Tibial nerve (tissue), 4 donors: Measurements from ENCODE around the gene ATP11A. TPM values are rescaled to one million over a fixed set of nuclear protein-coding genes. Genes with fewer than 3 reads are reported as not detected.

ENCODE experiments used
- DNase-seq, 2 donors: peaks; one replicate each; pipeline ENCODE4 v3.0.0-alpha.2; 2019; ENCODE audit warnings: low spot score in 2 of 2
- H3K27ac ChIP-seq, 4 donors: fragments of 200-600 bp; sonication (generic) in 3 of 4; one replicate each; pipeline ENCODE4 v1.5.1; 2017 to 2019; ENCODE audit warnings: mild to moderate bottlenecking in 1 of 4
- H3K27me3 ChIP-seq, 2 donors: fragments of 200-600 bp; sonication (generic) in 1 of 2; one replicate each; pipeline versions ENCODE4 v1.5.1 to v1.6.0; 2017 to 2019
- H3K36me3 ChIP-seq, 3 donors: fragments of 200-600 bp; sonication (generic); one replicate each; pipeline ENCODE4 v1.5.1; 2018 to 2019
- H3K4me1 ChIP-seq, 4 donors: fragments of 200-600 bp; sonication (generic) in 3 of 4; one replicate each; pipeline ENCODE4 v1.5.1; 2017 to 2019
- H3K4me3 ChIP-seq, 4 donors: fragments of 200-600 bp; sonication (generic) in 3 of 4; one replicate each; pipeline ENCODE4 v1.5.1; 2017 to 2019; ENCODE audit warnings: mild to moderate bottlenecking in 1 of 4, moderate library complexity in 1 of 4
- H3K9me3 ChIP-seq, 4 donors: fragments of 200-600 bp; sonication (generic) in 3 of 4; one replicate each; pipeline ENCODE4 v1.5.1; 2017 to 2019
- EP300 ChIP-seq, 2 donors: sonication (generic); formaldehyde crosslinking; IDR thresholded peaks; one replicate each; pipeline ENCODE4 v1.6.1; 2017; ENCODE audit warnings: antibody characterized with exemption in 2 of 2, mild to moderate bottlenecking in 1 of 2
- POLR2A ChIP-seq, 2 donors: fragments of 450-650 bp; IDR thresholded peaks; one replicate each; pipeline ENCODE4 v1.6.1; 2017; ENCODE audit warnings: antibody characterized with exemption in 2 of 2, mild to moderate bottlenecking in 2 of 2, moderate library complexity in 2 of 2
- WGBS, 2 donors: methylation state at CpG; one replicate each; pipeline ENCODE4 v1.1.5; 2018; 5-methylcytosine and 5-hydroxymethylcytosine counted together
- total RNA-seq, 4 donors: library from RNA; depleted of rRNA; stranded (reverse); fragments of >200 nt; gene quantifications; one replicate each; pipeline ENCODE4 v1.1.0, GENCODE V29; 2016
- TF ChIP-seq, protein P1 (sequence below), 5 experiments: fragments of 200-600 bp in 3 of 5; fragments of 450-650 bp in 2 of 5; sonication (generic) in 3 of 5; IDR thresholded peaks; one replicate each; pipeline ENCODE4 v1.5.1; 2016 to 2019; ENCODE audit warnings: antibody characterized with exemption in 5 of 5, mild to moderate bottlenecking in 3 of 5, moderate library complexity in 2 of 5

The ATP11A gene
- total RNA-seq, 4 donors from 2014 or later = 24.7 to 61.5 (median 35.0) TPM

DNA sequence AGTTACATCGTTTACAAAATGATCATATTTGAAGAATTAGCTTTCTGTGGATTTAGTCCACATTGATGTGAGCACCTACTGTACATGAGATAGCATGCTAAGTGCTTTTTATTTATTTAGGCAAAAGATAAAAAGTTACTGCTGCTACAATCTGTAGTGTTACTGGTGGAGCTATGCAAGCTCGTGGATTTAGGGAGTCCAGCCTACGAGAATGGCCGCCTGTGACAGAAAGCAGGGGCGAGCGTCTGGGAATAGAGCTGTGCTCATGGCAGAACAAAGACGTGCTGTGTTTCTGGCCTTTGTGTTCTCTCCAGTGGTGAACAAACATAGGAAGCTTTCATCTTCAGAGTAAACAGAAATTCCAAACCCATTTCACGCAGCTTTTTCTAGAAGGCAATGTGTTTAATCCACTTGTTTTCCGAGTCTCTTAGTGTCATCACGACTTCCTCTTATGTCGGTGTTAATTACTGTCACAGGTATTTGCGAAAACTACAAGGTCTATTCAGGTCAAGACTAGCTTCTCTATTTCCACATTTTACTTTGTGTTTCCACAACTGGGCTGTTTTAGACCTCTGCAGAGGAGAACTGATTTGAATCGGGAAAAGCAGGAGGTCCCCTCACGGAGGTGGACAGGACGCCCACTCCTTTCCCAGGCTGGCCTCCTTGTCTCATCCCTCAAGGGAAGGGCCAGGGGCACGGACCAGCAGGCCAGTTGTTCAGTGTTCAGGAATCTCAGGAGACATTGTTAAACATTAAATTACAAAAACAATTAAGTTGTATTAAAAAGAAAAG, 67.3 kb downstream of the ATP11A start:
- 46 to 48% methylated on average over 16 of the region's 16 CpGs for WGBS, 2 donors
- peaks cover 0 to 54% (median 11%) of the 10 kb centered on the region in 4 donors for H3K4me1 ChIP-seq

DNA sequence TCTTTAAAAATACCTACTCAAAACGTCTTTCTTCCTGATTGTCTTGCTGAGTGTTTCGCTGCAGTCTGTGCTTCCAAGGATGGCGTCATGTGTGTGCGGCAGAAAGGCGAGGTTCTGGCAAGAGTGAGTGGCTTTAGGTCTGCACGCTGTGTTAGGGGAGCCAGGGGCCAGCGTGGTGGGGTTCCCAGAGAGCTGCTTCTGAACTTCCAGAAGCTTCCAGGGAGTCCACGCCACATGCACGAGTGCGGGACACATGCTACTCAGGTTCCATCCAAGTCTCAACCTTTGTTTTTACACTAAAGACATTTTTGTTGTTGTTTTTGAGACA, 67.9 kb downstream of the ATP11A start:
- Histone ChIP-seq H3K4me3 (no peak overlapping the region), H3K4me1 (peaks cover 0 to 48% (median 11%) of the 10 kb centered on the region in 4 donors), H3K36me3 (no peaks in the 10 kb centered on the region), H3K9me3 (no peaks in the 10 kb centered on the region), H3K27me3 (no peaks in the 10 kb centered on the region), H3K27ac (peak overlapping the region in 2 of 4 donors; percentile 66 to 73)
- no peak for DNase-seq
- 61% methylated on average over 10 of the region's 10 CpGs for WGBS, 2 donors
- TF ChIP-seq POLR2A (IDR thresholded peaks at IDR 0.05) = no peak
- TF ChIP-seq, protein P1, sequence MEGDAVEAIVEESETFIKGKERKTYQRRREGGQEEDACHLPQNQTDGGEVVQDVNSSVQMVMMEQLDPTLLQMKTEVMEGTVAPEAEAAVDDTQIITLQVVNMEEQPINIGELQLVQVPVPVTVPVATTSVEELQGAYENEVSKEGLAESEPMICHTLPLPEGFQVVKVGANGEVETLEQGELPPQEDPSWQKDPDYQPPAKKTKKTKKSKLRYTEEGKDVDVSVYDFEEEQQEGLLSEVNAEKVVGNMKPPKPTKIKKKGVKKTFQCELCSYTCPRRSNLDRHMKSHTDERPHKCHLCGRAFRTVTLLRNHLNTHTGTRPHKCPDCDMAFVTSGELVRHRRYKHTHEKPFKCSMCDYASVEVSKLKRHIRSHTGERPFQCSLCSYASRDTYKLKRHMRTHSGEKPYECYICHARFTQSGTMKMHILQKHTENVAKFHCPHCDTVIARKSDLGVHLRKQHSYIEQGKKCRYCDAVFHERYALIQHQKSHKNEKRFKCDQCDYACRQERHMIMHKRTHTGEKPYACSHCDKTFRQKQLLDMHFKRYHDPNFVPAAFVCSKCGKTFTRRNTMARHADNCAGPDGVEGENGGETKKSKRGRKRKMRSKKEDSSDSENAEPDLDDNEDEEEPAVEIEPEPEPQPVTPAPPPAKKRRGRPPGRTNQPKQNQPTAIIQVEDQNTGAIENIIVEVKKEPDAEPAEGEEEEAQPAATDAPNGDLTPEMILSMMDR (IDR thresholded peaks at IDR 0.05) = no peak
- no peak for TF ChIP-seq EP300 (IDR thresholded peaks at IDR 0.05)

More for the DNA sequence above, 67.3 kb downstream of the ATP11A start:
- H3K9me3 ChIP-seq = no peaks in the 10 kb centered on the region
- no peaks in the 10 kb centered on the region for H3K27me3 ChIP-seq
- no peak for DNase-seq
- H3K36me3 ChIP-seq = no peaks in the 10 kb centered on the region
- H3K27ac ChIP-seq = peak overlapping the region in 2 of 4 donors; percentile 66 to 73
- peak in 1 of 2 donors; percentile 66 for TF ChIP-seq EP300 (IDR thresholded peaks at IDR 0.05)
- no peak for TF ChIP-seq POLR2A (IDR thresholded peaks at IDR 0.05)
- no peak overlapping the region for H3K4me3 ChIP-seq

DNA sequence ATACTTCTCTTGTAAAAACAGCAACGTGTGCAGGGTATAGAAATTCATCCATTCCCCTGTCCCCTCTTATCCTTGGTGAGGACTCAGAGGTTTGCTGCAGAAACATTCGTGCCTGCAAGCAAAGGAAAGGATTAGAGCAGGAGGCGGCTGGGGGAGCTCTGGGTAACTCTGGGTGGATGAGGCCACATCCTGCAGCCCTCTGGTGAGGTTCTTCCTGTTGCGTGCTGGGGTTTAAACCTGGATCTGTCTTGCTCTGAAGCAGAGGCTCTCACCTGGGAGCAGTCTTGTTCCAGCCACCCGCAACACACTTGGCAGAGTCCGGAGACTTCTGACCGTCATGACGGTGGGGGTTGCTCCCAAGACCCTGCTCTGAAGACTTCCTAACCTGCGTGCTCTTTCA, 69.2 kb downstream of the ATP11A start:
- H3K4me1 ChIP-seq = peaks cover 0 to 41% (median 11%) of the 10 kb centered on the region in 4 donors
- H3K27me3 ChIP-seq = no peaks in the 10 kb centered on the region
- no peak overlapping the region for H3K4me3 ChIP-seq
- WGBS, 2 donors = 90 to 96% methylated on average over 9 of the region's 9 CpGs
- no peak for DNase-seq
- H3K27ac ChIP-seq = no peak overlapping the region
- TF ChIP-seq, protein P1 (IDR thresholded peaks at IDR 0.05) = no peak
- TF ChIP-seq POLR2A (IDR thresholded peaks at IDR 0.05) (no peak), EP300 (IDR thresholded peaks at IDR 0.05) (no peak)
- no peaks in the 10 kb centered on the region for H3K36me3 ChIP-seq
- H3K9me3 ChIP-seq = no peaks in the 10 kb centered on the region

DNA sequence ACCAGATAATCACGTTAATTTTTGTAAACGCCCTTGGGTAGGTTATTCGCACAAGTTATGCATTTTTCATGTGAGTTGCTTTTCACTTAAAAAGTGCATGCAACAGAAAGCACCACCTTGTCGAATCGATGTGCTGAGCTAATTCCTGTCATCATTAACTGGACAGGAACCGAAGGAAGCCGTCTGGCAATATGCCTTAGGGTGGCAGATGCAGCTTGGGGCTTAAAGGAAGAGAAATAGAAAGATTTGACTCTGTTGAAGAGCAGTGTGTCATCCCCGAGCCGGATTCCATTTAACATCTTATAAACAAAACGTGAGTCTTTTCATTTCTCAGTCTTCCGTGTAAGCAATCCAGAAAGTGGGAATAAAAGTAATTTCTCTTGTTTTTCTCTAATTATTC, 70.0 kb downstream of the ATP11A start:
- 87 to 91% methylated on average over 11 of the region's 11 CpGs for WGBS, 2 donors
- TF ChIP-seq, protein P1 (IDR thresholded peaks at IDR 0.05) = no peak
- TF ChIP-seq POLR2A (IDR thresholded peaks at IDR 0.05) = no peak
- Histone ChIP-seq H3K36me3 (no peaks in the 10 kb centered on the region), H3K9me3 (no peaks in the 10 kb centered on the region), H3K27me3 (no peaks in the 10 kb centered on the region), H3K27ac (no peak overlapping the region), H3K4me1 (peaks cover 0 to 41% (median 11%) of the 10 kb centered on the region in 4 donors), H3K4me3 (no peak overlapping the region)
- DNase-seq = no peak

DNA sequence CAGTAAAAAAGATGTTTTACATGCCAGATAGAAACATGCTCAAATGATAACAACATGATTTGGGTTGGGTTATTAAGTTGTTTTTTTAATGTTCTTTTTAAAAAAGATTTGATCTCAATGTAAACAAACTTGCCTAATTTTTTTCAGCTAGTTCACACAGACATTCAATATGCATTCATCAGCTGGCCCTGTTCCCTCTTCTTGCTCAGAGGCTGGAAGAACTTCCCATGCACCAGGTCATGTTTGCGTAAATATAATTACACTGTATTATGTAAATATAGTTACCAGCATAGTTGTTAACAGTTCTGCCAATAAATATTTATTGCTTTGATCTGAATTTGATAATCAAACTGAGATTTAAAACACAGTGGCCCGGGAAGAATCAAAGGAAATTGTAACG, 70.6 kb downstream of the ATP11A start:
- DNase-seq = no peak

More for the DNA sequence above, 70.6 kb downstream of the ATP11A start:
- Histone ChIP-seq H3K4me3 (peak overlapping the region in 1 of 4 donors; percentile 38), H3K27ac (peak overlapping the region in 1 of 4 donors; percentile 27), H3K27me3 (no peaks in the 10 kb centered on the region), H3K36me3 (no peaks in the 10 kb centered on the region), H3K4me1 (peaks cover 0 to 41% (median 11%) of the 10 kb centered on the region in 4 donors), H3K9me3 (no peaks in the 10 kb centered on the region)
- TF ChIP-seq, protein P1 (IDR thresholded peaks at IDR 0.05) = no peak
- no peak for TF ChIP-seq EP300 (IDR thresholded peaks at IDR 0.05)
- WGBS, 2 donors = 63 to 72% methylated on average over 3 of the region's 3 CpGs
